HepG2 (cell line): ENCODE data around the gene WDR41. TPM values are rescaled to one million over a fixed set of nuclear protein-coding genes. Genes with fewer than 3 reads are reported as not detected.

Source experiments
- ATAC-seq: fragments of 200-7000 bp; cut with Tn5 transposase; 3 replicates; pipeline ENCODE4 v1.9.1; 2020; ENCODE audit warnings: mild to moderate bottlenecking, moderate library complexity
- BruUV-seq: library from RNA; stranded (reverse); fragments of 400-500 nt; replicated peaks from 2 replicates; lab custom pipeline; 2021; lab: Mats Ljungman, UMichigan
- CTCF ChIA-PET: fragments of 300-600 bp; formaldehyde crosslinking; extraction: SDS; loops from one replicate; lab custom pipeline; 2021; ENCODE audit warnings: low total read pairs, inconsistent platforms, low intra/inter-chr PET ratio; lab: Yijun Ruan, JAX
- POLR2A ChIA-PET: fragments of 350-600 bp; sonication (Branson Sonifier 250); formaldehyde crosslinking; loops from one replicate; lab custom pipeline; 2020; ENCODE audit warnings: antibody characterized with exemption, inconsistent platforms; lab: Yijun Ruan, JAX
- DNase-seq: peaks from one replicate; pipeline ENCODE4 v3.0.0-alpha.2; 2015; ENCODE audit warnings: low spot score
- FAIRE-seq: peaks from 3 replicates; lab custom pipeline; 2011; peaks lifted over from hg19 to GRCh38; lab: Jason Lieb, UNC
- H2AFZ ChIP-seq: one replicate; pipeline ENCODE4 v1.6.1; 2011; ENCODE audit warnings: low read length, inconsistent platforms
- H3K27ac ChIP-seq: fragments of 300-600 bp; 3 replicates; pipeline ENCODE4 v1.8.0; 2011; ENCODE audit warnings: mixed run types, mild to moderate bottlenecking, mixed read lengths, low read length, inconsistent platforms; ENCODE audit not compliant: insufficient read depth; ENCODE audit errors: extremely low read length
- H3K27me3 ChIP-seq, 2 experiments: fragments of 200-600 bp in 1 of 2; 2 replicates in 1 of 2; 3 replicates in 1 of 2; pipeline versions ENCODE4 v1.6.0 to v1.8.0; 2011; ENCODE audit warnings: low read length in 2 of 2, mild to moderate bottlenecking in 2 of 2, moderate library complexity in 2 of 2, inconsistent platforms in 1 of 2; ENCODE audit not compliant: insufficient read depth in 2 of 2, control insufficient read depth in 1 of 2
- H3K36me3 ChIP-seq, 2 experiments: fragments of 200-600 bp in 1 of 2; replicated peaks in 1 of 2; 2 replicates in 1 of 2; 3 replicates in 1 of 2; pipeline versions ENCODE4 v1.5.1 to v1.8.0; 2011; ENCODE audit warnings: low read length in 2 of 2, inconsistent platforms in 1 of 2; ENCODE audit not compliant: insufficient read depth in 2 of 2, control insufficient read depth in 1 of 2
- H3K4me1 ChIP-seq: 2 replicates; pipeline ENCODE4 v1.5.1; 2012; ENCODE audit warnings: low read length, inconsistent platforms; ENCODE audit not compliant: insufficient read depth
- H3K4me2 ChIP-seq: 2 replicates; pipeline ENCODE4 v1.6.0; 2011; ENCODE audit warnings: low read depth, low read length, inconsistent platforms
- H3K4me3 ChIP-seq, 3 experiments: fragments of 200-600 bp in 1 of 3; sonication (generic), shearing (Covaris generic) in 1 of 3; replicated peaks in 1 of 3; 2 replicates each; pipeline ENCODE4 v1.5.1; 2011 to 2016; ENCODE audit warnings: low read length in 3 of 3, inconsistent platforms in 2 of 3, low read depth in 2 of 3, mild to moderate bottlenecking in 2 of 3, control low read depth in 1 of 3, mixed read lengths in 1 of 3; ENCODE audit not compliant: insufficient read depth in 1 of 3
- H3K79me2 ChIP-seq: one replicate; pipeline ENCODE4 v1.6.1; 2011; ENCODE audit warnings: low read length, inconsistent platforms; ENCODE audit not compliant: insufficient read depth
- H3K9ac ChIP-seq: 2 replicates; pipeline ENCODE4 v1.6.0; 2011; ENCODE audit warnings: mild to moderate bottlenecking, low read depth, low read length, inconsistent platforms; ENCODE audit not compliant: insufficient read depth
- H3K9me3 ChIP-seq: 2 replicates; pipeline ENCODE4 v1.5.1; 2012; ENCODE audit warnings: mild to moderate bottlenecking, low read length
- H4K20me1 ChIP-seq: 2 replicates; pipeline ENCODE4 v1.6.0; 2011; ENCODE audit warnings: inconsistent platforms, mild to moderate bottlenecking, low read length, moderate library complexity; ENCODE audit not compliant: insufficient read depth
- CAMTA2 ChIP-seq: sonication (generic); formaldehyde crosslinking; IDR thresholded peaks from 2 replicates; pipeline ENCODE4 v1.4.0; 2020; ENCODE audit warnings: mild to moderate bottlenecking, missing genetic modification reagents, borderline replicate concordance
- GZF1 ChIP-seq: sonication (generic); formaldehyde crosslinking; IDR thresholded peaks from 2 replicates; pipeline ENCODE4 v1.5.1; 2020; ENCODE audit warnings: mild to moderate bottlenecking, missing genetic modification reagents
- HMG20A ChIP-seq: IDR thresholded peaks from 2 replicates; pipeline ENCODE4 v1.6.1; 2016; ENCODE audit warnings: borderline replicate concordance
- KLF12 ChIP-seq: sonication (generic); formaldehyde crosslinking; IDR thresholded peaks from 2 replicates; pipeline ENCODE4 v1.4.0; 2020; ENCODE audit warnings: missing genetic modification reagents, borderline replicate concordance
- MEF2D ChIP-seq: sonication (generic); formaldehyde crosslinking; IDR thresholded peaks from 2 replicates; pipeline ENCODE4 v1.5.1; 2020; ENCODE audit warnings: mild to moderate bottlenecking, missing genetic modification reagents
- RBAK ChIP-seq: sonication (generic); formaldehyde crosslinking; IDR thresholded peaks from 2 replicates; pipeline ENCODE4 v1.5.1; 2020; ENCODE audit warnings: mild to moderate bottlenecking, missing genetic modification reagents
- ZFAT ChIP-seq: sonication (generic); formaldehyde crosslinking; conservative IDR thresholded peaks from 2 replicates; pipeline ENCODE4 v1.8.1; 2023; ENCODE audit warnings: missing genetic modification reagents, inconsistent platforms
- ZKSCAN8 ChIP-seq: IDR thresholded peaks from 2 replicates; pipeline ENCODE4 v1.6.1; 2016; ENCODE audit warnings: borderline replicate concordance, missing genetic modification reagents, missing compliant biosample characterization
- WGBS: methylation state at CpG from one replicate; pipeline ENCODE4 v1.1.6; 2017; ENCODE audit warnings: low lambda C conversion rate; 5-methylcytosine and 5-hydroxymethylcytosine counted together
- in situ Hi-C: cut with HindIII; loops from 2 replicates; pipeline ENCODE4 v1.10.0; 2017; ENCODE audit warnings: low pct_unique_long_range_greater_than_20kb; ENCODE audit not compliant: extremely low pct_ligation_motif_present
- intact Hi-C: fragments of 100-400 bp; cut with micrococcal nuclease; formaldehyde crosslinking; loops from one replicate; pipeline ENCODE4 v1.10.0; 2022; ENCODE audit not compliant: unreplicated experiment
- polyA plus RNA-seq, 8 experiments: library from polyadenylated mRNA; depleted of rRNA in 3 of 8; stranded (reverse) in 7 of 8; unstranded in 1 of 8; fragments of >200 nt; fragmentation: Illumina TruSeq in 4 of 8; extraction: Trizol in 4 of 8; gene quantifications; 2 replicates each; pipeline versions ENCODE4 v1.2.1 to v1.2.3, GENCODE V29; 2011 to 2016; ENCODE audit warnings: low read depth in 4 of 8, missing spikeins in 1 of 8, mixed read lengths in 1 of 8; ENCODE audit not compliant: insufficient read depth in 1 of 8
- total RNA-seq, 5 experiments: library from RNA; depleted of rRNA; stranded (reverse); fragments of >200 nt; fragmentation: Illumina TruSeq; extraction: Trizol; gene quantifications; 2 replicates each; pipeline ENCODE4 v1.2.3, GENCODE V29; 2016; ENCODE audit warnings: low read depth in 1 of 5
- TF ChIP-seq, protein P1 (sequence below): sonication (generic); formaldehyde crosslinking; conservative IDR thresholded peaks from 2 replicates; pipeline ENCODE4 v1.4.0; 2020; ENCODE audit warnings: mild to moderate bottlenecking, missing genetic modification reagents, moderate library complexity
- TF ChIP-seq, protein P2 (sequence below): sonication (generic); formaldehyde crosslinking; IDR thresholded peaks from 2 replicates; pipeline ENCODE4 v1.4.0; 2020; ENCODE audit warnings: low read depth, missing genetic modification reagents

WDR41 gene
- total and polyA plus RNA-seq, 2 of the 13 experiments (the other 11 are each of a cell fraction or from before 2014, with no cell fraction given) = 18.9 to 39.3 TPM

DNA sequence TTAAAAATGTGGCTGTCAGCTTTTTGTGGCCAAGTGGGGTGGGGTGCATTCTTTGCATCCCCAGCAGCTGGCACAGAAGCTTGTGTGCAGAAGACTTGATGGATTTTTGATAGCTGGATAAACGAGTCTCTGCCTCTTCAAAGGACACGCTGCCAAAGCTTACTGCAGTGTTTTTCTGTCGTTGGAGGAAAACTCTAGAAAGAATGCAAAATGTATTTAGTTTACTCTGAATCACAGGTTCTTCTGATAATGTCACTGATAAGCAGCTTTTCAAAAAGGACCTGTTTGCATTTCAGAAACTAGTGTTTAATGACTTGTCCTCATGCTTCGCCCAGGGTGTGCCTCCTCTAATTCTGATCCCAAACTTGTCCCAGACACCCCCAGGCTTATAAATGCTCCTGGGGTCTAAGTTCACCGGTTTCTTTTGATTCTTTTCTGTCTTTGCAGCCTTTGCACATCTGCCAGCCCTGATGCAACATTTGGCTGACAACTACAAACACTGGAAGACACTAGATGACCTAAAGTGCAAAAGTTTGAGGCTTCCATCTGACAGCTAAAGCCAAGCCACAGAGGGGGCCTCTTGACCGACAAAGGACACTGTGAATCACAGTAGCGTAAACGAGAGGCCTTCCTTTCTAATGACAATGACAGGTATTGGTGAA, 66.0 kb downstream of the WDR41 start (continued):
- TF ChIP-seq, protein P1, sequence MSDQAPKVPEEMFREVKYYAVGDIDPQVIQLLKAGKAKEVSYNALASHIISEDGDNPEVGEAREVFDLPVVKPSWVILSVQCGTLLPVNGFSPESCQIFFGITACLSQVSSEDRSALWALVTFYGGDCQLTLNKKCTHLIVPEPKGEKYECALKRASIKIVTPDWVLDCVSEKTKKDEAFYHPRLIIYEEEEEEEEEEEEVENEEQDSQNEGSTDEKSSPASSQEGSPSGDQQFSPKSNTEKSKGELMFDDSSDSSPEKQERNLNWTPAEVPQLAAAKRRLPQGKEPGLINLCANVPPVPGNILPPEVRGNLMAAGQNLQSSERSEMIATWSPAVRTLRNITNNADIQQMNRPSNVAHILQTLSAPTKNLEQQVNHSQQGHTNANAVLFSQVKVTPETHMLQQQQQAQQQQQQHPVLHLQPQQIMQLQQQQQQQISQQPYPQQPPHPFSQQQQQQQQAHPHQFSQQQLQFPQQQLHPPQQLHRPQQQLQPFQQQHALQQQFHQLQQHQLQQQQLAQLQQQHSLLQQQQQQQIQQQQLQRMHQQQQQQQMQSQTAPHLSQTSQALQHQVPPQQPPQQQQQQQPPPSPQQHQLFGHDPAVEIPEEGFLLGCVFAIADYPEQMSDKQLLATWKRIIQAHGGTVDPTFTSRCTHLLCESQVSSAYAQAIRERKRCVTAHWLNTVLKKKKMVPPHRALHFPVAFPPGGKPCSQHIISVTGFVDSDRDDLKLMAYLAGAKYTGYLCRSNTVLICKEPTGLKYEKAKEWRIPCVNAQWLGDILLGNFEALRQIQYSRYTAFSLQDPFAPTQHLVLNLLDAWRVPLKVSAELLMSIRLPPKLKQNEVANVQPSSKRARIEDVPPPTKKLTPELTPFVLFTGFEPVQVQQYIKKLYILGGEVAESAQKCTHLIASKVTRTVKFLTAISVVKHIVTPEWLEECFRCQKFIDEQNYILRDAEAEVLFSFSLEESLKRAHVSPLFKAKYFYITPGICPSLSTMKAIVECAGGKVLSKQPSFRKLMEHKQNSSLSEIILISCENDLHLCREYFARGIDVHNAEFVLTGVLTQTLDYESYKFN (CRISPR knock-in tag) = peak; percentile 45; the same call in 1 of the 2 replicates
- TF ChIP-seq CAMTA2 (no peak), RBAK (peak; percentile 72; the same call in 1 of the 2 replicates), HMG20A (CRISPR knock-in tag) (peak; percentile 60; the same call in 1 of the 2 replicates)

DNA sequence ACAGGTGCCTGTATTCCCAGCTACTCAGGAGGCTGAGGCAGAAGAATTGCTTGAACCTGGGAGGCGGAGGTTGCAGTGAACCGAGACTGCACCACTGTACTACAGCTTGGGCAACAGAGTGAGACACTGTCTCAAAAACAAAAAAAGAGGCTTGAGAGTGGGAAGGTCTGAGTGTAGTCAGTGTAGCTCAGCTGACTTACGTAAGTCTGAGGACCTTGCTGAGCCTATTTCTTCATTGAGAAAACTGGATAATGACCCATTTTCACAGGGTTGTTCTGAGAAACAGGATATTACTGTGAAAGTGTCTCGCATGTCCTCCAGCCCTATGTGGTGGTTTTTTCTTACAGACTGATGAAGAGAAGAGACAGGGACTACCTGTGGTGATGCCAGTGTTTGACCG, 66.7 kb downstream of the WDR41 start:
- no peak for FAIRE-seq
- ChIA-PET POLR2A (no interaction called here), CTCF (no interaction called here)
- Histone ChIP-seq H4K20me1 (no peaks in the 10 kb centered on the region), H3K9ac (no peak overlapping the region), H3K4me1 (peaks cover 18% of the 10 kb centered on the region), H3K79me2 (no peaks in the 10 kb centered on the region), H2AFZ (no peak overlapping the region), H3K36me3 (no peaks in the 10 kb centered on the region), H3K9me3 (no peaks in the 10 kb centered on the region), H3K27ac (peak overlapping the region; percentile 35), H3K4me3 (no peak overlapping the region), H3K4me2 (no peak overlapping the region), H3K27me3 (no peaks in the 10 kb centered on the region)
- in situ Hi-C loops = no loop called here
- intact Hi-C loops = no loop called here
- 97% methylated on average over 5 of the region's 5 CpGs for WGBS
- no peak for ATAC-seq
- no peak for DNase-seq
- no TSS peak for BruUV-seq
- TF ChIP-seq ZFAT (CRISPR knock-in tag) = no peak
- TF ChIP-seq ZKSCAN8 = no peak
- TF ChIP-seq, protein P2, sequence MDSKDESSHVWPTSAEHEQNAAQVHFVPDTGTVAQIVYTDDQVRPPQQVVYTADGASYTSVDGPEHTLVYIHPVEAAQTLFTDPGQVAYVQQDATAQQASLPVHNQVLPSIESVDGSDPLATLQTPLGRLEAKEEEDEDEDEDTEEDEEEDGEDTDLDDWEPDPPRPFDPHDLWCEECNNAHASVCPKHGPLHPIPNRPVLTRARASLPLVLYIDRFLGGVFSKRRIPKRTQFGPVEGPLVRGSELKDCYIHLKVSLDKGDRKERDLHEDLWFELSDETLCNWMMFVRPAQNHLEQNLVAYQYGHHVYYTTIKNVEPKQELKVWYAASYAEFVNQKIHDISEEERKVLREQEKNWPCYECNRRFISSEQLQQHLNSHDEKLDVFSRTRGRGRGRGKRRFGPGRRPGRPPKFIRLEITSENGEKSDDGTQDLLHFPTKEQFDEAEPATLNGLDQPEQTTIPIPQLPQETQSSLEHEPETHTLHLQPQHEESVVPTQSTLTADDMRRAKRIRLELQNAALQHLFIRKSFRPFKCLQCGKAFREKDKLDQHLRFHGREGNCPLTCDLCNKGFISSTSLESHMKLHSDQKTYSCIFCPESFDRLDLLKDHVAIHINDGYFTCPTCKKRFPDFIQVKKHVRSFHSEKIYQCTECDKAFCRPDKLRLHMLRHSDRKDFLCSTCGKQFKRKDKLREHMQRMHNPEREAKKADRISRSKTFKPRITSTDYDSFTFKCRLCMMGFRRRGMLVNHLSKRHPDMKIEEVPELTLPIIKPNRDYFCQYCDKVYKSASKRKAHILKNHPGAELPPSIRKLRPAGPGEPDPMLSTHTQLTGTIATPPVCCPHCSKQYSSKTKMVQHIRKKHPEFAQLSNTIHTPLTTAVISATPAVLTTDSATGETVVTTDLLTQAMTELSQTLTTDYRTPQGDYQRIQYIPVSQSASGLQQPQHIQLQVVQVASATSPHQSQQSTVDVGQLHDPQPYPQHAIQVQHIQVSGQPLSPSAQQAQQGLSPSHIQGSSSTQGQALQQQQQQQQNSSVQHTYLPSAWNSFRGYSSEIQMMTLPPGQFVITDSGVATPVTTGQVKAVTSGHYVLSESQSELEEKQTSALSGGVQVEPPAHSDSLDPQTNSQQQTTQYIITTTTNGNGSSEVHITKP = no peak
- TF ChIP-seq GZF1 (CRISPR knock-in tag) = no peak
- TF ChIP-seq KLF12 (CRISPR knock-in tag) = no peak
- no peak for TF ChIP-seq MEF2D (CRISPR knock-in tag)
